Activated B cell treated with CpG ODN at 0.5 μM for 24 hours (primary cell): ENCODE data around the gene GPR55. TPM values are rescaled to one million over a fixed set of nuclear protein-coding genes. Genes with fewer than 3 reads are reported as not detected.

Experiments used
- ATAC-seq: fragments of 200-7000 bp; cut with Tn5 transposase; one replicate; pipeline ENCODE4 v1.10.0; 2021; ENCODE audit warnings: low read depth, mild to moderate bottlenecking, moderate library complexity
- CTCF ChIA-PET: fragments of 350-600 bp; sonication (Branson Sonifier 250); formaldehyde crosslinking; loops from one replicate; lab custom pipeline; 2021; ENCODE audit warnings: antibody characterized with exemption; lab: Charles Lee
- POLR2A ChIA-PET: fragments of 350-600 bp; sonication (Branson Sonifier 250); formaldehyde crosslinking; loops from one replicate; lab custom pipeline; 2021; ENCODE audit warnings: antibody characterized with exemption; lab: Charles Lee
- DNase-seq: peaks from one replicate; pipeline ENCODE4 v3.0.0; 2022
- H3K27ac Mint-ChIP-seq: one replicate; pipeline ENCODE4 v1.8.0; 2020; ENCODE audit warnings: mixed read lengths
- H3K27me3 Mint-ChIP-seq: one replicate; pipeline ENCODE4 v1.8.0; 2021; ENCODE audit warnings: mixed read lengths
- H3K36me3 Mint-ChIP-seq: one replicate; pipeline ENCODE4 v1.8.0; 2021; ENCODE audit warnings: low read depth, mixed read lengths
- H3K4me1 Mint-ChIP-seq: one replicate; pipeline ENCODE4 v1.8.0; 2021; ENCODE audit warnings: mixed read lengths
- H3K4me3 Mint-ChIP-seq: one replicate; pipeline ENCODE4 v1.8.0; 2020; ENCODE audit warnings: mild to moderate bottlenecking, mixed read lengths
- H3K9me3 Mint-ChIP-seq: one replicate; pipeline ENCODE4 v1.8.0; 2020; ENCODE audit warnings: mixed read lengths
- intact Hi-C: fragments of 100-400 bp; cut with micrococcal nuclease; formaldehyde crosslinking; loops from one replicate; pipeline ENCODE4 v1.15.1; 2024
- total RNA-seq: library from RNA; stranded (reverse); gene quantifications from 2 replicates; pipeline ENCODE4 v1.2.3, GENCODE V29; 2022
- TF ChIP-seq, protein P1 (sequence below): fragments of 200-600 bp; IDR thresholded peaks from one replicate; pipeline ENCODE4 v1.8.0; 2022; ENCODE audit warnings: antibody characterized with exemption, mild to moderate bottlenecking

The GPR55 gene
- total RNA-seq, 1 donor from 2014 or later, result 6.3 TPM

DNA sequence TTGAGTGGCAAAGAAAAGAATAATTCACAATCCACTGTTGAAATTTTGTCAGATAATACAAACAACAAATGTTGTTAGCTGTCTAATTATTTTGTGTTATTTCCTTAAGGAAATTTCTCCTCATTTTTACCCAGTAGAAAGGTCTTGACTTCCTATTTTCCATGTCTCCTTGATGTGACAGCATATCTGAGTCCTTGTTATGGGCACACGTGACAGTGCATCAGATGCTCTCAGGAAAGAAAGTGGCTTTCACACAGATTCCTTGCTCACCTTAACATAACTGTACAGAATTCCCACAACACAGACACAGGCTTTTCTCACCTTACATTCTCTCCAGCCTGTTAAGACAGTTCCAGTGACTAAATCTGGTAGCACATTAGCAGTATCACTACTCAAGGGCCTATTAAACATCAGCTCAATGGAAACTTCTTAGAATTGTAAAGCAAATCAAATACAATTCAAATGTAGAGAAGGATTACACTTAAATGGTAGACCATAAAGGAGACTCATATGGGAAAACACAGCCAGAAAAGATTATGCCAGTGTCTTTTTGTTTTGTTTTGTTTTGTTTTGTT is 30.2 kb upstream of the GPR55 start:
- Mint-ChIP-seq H3K4me1 (peaks cover 25% of the 10 kb centered on the region), H3K36me3 (no peaks in the 10 kb centered on the region), H3K9me3 (no peaks in the 10 kb centered on the region), H3K27me3 (peaks cover 28% of the 10 kb centered on the region), H3K4me3 (no peak overlapping the region), H3K27ac (no peak overlapping the region)
- CTCF ChIA-PET, result no interaction called here
- ATAC-seq (no peak), DNase-seq (no peak)
- POLR2A ChIA-PET, result interaction anchor here (1.3 kb wide), 1 partner anchor 30 kb away, joined by 6 read pairs; no protein-coding TSS in a partner anchor
- intact Hi-C loops, result no loop called here
- TF ChIP-seq, protein P1, sequence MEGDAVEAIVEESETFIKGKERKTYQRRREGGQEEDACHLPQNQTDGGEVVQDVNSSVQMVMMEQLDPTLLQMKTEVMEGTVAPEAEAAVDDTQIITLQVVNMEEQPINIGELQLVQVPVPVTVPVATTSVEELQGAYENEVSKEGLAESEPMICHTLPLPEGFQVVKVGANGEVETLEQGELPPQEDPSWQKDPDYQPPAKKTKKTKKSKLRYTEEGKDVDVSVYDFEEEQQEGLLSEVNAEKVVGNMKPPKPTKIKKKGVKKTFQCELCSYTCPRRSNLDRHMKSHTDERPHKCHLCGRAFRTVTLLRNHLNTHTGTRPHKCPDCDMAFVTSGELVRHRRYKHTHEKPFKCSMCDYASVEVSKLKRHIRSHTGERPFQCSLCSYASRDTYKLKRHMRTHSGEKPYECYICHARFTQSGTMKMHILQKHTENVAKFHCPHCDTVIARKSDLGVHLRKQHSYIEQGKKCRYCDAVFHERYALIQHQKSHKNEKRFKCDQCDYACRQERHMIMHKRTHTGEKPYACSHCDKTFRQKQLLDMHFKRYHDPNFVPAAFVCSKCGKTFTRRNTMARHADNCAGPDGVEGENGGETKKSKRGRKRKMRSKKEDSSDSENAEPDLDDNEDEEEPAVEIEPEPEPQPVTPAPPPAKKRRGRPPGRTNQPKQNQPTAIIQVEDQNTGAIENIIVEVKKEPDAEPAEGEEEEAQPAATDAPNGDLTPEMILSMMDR, result no peak

DNA sequence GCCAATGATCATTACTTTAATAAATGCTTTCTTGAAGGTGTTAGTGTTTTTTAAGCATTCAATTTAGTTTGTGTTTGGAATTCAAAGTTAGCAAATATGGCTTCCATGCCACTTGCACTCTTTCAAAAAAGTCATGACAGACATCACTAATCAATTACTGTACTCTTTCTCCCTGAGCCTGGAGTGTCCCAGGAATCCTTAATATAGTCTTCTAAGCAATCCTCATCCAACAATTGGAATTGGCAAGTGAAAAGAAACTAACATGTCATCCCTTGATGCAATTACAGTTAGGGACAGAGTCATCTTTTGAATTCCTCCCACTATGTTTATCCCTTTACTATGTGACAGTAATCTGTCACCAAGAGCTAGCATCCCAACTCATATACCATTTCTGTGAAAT is 29.7 kb upstream of the GPR55 start:
- Mint-ChIP-seq H3K4me1 (peaks cover 26% of the 10 kb centered on the region), H3K4me3 (no peak overlapping the region), H3K27ac (no peak overlapping the region), H3K9me3 (no peaks in the 10 kb centered on the region), H3K36me3 (no peaks in the 10 kb centered on the region), H3K27me3 (peaks cover 26% of the 10 kb centered on the region)
- DNase-seq (no peak), ATAC-seq (no peak)
- TF ChIP-seq, protein P1, result no peak
- ChIA-PET POLR2A (interaction anchor here (1.3 kb wide), 1 partner anchor 30 kb away, joined by 6 read pairs; no protein-coding TSS in a partner anchor), CTCF (no interaction called here)
- intact Hi-C loops, result no loop called here

DNA sequence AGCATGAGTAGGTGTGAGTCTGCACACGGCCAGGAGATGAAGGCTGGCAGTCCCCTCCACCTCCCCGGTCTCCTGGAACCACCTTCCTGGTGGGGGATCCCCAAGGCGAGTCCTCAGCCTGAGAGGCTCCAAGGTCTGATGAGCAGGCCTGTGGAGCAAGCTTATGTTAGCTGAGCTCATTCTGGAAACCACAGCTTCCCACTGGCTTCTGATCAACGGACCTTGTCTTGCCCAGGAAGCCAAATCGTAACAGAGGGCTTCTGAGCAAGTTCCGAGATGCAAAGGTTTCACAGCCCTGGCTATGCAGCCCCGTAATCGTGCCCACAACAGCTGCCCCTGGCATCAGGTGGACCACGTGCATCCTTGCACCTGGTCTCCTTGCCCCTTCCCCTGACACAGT is 28.8 kb upstream of the GPR55 start:
- ChIA-PET POLR2A (no interaction called here), CTCF (no interaction called here)
- TF ChIP-seq, protein P1, result no peak
- H3K36me3 Mint-ChIP-seq, result no peaks in the 10 kb centered on the region
- H3K4me3 Mint-ChIP-seq, result no peak overlapping the region
- H3K27me3 Mint-ChIP-seq, result peaks cover 20% of the 10 kb centered on the region
- no peak overlapping the region for H3K27ac Mint-ChIP-seq
- ATAC-seq (no peak), DNase-seq (no peak)
- peaks cover 26% of the 10 kb centered on the region for H3K4me1 Mint-ChIP-seq
- intact Hi-C loops, result no loop called here
- H3K9me3 Mint-ChIP-seq, result no peaks in the 10 kb centered on the region

DNA sequence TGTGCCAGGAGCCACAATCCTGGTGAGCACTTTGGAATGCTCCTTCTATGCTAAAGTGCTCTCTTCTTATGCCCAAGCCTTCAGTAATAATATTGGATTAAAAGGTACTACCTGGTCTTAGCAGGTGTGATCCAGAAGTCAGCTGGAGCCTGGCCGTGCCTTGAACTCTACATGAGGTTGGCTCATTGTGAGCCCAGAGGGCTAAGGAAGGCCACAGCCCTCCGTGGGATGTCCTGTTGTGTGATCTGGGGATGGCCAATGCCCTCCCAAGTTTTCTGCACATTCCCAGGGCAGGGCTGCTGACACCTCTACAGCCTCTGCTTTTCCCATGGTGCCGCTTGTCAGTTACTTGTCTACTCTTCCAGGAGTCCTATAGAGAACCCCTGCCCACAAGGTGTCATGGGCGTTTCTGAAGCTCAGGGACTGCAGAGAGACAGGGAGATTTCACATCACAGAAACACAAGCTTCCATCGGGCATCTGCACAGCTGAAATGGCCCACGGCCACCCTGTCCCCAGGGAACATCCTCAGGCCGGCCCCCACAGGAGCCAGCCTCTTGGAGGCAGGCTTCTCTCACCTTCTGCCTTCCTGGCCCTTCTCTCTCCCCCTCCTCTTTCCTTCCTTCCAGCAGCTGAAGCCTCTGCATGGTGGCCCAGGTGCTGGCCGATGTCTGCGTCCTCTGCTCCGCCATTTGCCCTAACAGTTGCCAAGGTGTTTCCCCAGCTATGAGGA is 27.3 kb upstream of the GPR55 start:
- TF ChIP-seq, protein P1, result no peak
- no peak for DNase-seq
- CTCF ChIA-PET, result no interaction called here
- H3K9me3 Mint-ChIP-seq, result no peaks in the 10 kb centered on the region
- ATAC-seq, result no peak
- intact Hi-C loops, result no loop called here
- H3K4me3 Mint-ChIP-seq, result no peak overlapping the region
- peaks cover 14% of the 10 kb centered on the region for H3K27me3 Mint-ChIP-seq
- POLR2A ChIA-PET, result no interaction called here
- no peaks in the 10 kb centered on the region for H3K36me3 Mint-ChIP-seq
- H3K4me1 Mint-ChIP-seq, result peaks cover 27% of the 10 kb centered on the region
- no peak overlapping the region for H3K27ac Mint-ChIP-seq

DNA sequence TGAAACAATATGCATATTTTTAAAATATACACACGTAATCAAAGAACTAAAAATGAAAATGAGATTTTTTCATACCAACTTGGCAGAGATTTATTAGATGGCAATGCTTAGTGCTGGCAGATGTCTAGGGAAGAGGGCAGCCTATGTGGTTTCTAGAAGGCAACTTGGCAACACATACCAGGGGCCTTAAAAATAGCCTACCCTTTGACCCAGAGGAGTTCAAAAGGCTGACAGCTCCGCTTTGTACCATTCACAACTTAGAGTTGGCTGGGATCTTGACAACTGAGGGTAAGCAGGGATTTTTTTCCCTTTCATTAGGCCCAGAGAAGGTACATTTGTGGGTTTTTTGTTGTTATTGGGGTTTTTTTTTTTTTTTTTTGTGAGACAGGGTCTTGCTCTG is 26.4 kb upstream of the GPR55 start:
- no peak overlapping the region for H3K27ac Mint-ChIP-seq
- POLR2A ChIA-PET, result no interaction called here
- CTCF ChIA-PET, result no interaction called here
- peaks cover 12% of the 10 kb centered on the region for H3K27me3 Mint-ChIP-seq
- no peak overlapping the region for H3K4me3 Mint-ChIP-seq
- no peaks in the 10 kb centered on the region for H3K36me3 Mint-ChIP-seq
- DNase-seq (no peak), ATAC-seq (no peak)
- peaks cover 21% of the 10 kb centered on the region for H3K4me1 Mint-ChIP-seq
- TF ChIP-seq, protein P1, result no peak
- no peaks in the 10 kb centered on the region for H3K9me3 Mint-ChIP-seq
- intact Hi-C loops, result no loop called here
